Measurements from ENCODE around the gene DOCK11. TPM values are rescaled to one million over a fixed set of nuclear protein-coding genes. Genes with fewer than 3 reads are reported as not detected.
"Not testable (repeated sequence)": the region's sequence is repeated elsewhere in the genome, so short reads cannot be mapped to it uniquely, and the experiment has no call there.

DOCK11 gene
- polyA plus RNA-seq, 5 donors: 11.6 to 26.2 (median 17.7) TPM

DNA sequence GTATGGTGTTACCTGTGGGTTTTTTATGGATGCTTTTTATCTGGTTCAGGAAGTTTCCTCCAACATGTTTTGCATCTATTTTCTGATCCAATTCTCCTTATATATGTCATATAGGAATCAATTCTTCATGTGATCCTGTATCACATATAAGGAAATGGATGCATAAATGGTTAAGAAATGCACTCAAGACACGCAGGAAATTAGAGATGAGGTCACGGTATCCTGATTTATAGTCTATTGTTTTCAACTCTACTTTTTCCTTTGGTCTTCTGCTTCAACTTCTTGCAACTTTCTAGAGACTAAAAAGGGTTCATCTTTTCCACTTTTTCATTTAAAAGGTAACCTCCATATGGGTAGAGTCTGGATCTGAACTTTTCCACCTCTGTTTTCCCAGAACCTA, 198.2 kb downstream of the DOCK11 start:
- DNase-seq: no peak

DNA sequence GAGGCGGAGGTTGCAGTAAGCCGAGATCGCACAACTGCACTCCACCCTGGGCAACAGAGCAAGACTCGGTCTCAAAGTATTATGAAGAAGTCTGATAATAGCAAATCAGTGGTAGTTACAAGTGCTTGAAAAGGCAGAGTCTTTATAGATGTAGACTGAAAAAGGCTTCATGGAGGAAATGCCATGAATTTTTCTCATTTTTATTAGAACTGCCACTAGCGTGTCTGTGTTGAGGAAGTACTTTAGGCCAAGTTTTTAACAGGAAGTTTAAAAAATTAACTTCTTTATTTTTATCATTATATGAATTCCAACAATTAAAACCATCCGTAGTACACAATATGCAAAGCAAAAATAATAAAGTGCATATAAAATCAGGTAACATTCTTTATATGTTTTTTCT, 199.0 kb downstream of the DOCK11 start:
- DNase-seq: no peak

DNA sequence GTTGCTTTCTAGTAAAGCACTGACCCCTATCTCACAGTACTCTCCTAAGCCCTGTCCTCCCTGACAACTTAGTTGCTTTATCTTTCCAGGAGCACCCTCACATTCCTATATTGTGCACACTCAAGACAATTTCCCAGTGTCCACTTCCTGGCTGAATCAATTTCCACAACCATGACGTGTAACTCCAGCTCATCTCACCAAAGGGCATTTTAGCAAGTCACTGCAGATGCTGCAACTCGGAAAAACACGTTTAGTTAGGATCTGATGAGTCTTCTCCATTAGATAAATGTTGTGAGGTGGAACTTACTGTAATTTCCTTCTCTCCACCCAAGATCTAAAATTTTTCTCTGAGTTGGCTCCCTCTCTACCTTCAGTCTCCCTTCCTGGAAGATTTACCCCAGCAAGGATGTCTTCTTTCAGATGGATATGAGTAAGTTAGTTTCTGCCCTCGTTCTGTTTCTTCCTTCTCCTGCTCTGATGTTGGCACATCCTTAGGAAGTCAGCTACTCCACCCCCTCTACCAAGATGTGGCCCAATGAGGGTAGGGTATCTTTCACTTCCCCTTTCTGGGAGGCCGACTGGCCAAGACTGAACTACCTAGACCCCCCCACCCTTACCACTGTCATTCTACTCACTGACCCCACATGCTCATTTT, 203.0 kb downstream of the DOCK11 start:
- DNase-seq: no peak

DNA sequence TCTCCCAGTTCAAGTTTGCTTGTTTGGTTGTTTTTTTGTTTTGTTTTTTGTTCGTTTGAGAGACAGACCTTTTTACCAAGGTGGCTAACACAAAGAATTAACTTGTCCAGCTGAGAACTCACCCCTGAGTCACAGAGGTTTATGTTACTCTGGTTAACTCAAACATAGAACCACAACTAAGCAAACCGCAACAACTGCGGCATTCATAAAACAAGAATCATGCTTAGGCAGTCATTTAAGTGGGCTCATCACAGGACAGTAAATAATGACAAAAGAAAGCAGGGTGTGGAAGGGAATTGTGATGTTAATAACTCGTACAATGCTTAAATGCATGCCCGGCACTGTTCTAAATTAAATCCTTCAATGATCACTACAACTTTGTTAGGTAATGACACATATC, 207.1 kb downstream of the DOCK11 start:
- no peak for DNase-seq

DNA sequence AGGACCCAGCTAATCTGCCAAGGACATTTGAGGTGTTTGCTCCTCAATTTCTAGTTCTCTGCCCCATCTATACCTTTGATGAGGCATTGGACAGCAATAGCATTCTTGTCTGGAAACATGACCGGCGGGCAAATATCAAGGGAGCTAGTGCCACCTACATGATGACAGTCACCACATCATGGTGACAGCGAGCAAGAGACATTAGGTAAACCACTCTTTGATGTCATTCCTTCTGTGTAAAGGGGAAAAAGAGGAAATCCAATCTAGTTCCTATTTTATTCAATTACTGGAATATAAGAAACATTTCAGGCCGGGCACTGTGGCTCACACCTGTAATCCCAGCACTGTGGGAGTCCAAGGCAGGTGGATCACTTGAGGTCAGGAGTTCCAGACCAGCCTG, 211.1 kb downstream of the DOCK11 start:
- no peak for DNase-seq

DNA sequence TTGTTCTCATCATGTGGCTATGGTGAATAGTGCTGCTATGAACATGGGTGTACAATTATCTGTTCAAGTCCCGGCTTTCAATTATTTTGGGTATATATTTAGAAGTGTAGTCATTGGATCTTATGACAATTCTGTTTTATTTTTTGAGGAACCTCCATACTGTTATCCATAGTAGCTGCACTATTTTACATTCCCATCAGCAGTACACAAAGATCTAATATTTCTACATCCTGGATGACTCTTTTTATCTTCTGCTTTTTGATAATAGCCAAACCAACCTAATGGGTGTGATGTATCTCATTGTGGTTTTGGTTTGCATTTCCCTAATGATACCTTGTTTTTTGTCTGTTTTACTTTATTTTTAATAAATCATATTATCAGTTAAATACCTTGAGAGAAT, 218.9 kb downstream of the DOCK11 start:
- no peak for DNase-seq

DNA sequence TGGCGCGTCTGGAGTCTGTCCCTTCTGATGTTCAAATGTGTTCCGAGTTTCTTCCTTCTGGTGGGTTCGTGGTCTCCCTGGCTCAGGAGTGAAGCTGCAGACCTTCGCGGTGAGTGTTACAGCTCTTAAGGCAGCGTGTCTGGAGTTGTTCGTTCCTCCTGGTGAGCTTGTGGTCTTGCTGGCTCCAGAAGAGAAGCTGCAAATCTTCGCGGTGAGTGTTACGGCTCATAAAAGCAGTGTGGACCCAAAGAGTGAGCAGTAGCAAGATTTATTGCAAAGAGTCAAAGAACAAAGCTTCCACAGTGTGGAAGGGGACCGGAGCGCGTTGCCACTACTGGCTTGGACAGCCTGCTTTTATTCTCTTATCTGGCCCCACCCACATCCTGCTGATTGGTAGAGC, 220.3 kb downstream of the DOCK11 start:
- not testable (repeated sequence) for DNase-seq

DNA sequence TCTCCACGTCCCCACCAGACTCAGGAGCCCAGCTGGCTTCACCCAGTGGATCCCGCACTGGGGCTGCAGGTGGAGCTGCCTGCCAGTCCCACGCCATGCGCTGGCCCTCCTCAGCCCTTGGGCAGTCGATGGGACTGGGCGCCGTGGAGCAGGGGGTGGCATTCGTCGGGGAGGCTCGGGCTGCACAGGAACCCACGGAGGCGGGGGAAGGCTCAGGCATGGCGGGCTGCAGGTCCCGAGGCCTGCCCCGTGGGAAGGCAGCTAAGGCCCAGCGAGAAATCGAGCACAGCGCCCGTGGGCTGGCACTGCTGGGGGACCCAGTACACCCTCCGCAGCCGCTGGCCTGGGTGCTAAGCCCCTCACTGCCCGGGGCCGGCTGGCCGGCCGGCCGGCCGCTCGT, 221.2 kb downstream of the DOCK11 start:
- not testable (repeated sequence) for DNase-seq

DNA sequence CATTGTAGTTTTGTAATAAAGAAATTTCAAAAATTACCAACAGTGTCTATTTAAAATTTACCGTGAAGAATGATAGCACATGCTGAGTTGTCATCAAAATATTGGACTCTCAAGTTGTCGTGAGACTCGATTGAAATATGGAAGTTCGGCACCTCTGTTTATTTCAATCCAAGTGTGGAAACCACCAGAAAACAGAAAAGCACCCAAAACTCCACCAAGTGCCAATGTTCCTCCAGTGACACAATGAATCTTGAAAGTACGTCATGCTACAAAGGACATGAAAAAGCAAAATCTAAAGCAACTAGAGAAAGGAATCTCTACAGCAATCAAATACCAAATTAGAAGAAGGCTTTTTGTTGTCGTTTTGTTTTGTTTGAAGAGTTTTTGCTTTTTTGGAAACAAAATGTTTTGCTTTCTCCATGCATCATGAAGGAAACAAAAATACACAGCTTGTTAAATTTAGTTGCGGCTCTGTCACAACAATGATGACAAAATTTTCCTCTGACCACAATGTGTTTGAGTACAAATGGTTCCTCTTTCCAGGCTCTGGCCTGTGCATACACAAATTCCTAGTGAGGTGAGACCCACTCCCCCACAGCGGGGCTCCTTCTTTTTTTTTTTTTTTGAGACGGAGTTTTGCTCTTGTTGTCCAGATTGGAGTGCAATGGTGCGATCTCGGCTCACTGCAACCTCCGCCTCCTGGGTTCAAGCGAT, 222.2 kb downstream of the DOCK11 start:
- no peak for DNase-seq

DNA sequence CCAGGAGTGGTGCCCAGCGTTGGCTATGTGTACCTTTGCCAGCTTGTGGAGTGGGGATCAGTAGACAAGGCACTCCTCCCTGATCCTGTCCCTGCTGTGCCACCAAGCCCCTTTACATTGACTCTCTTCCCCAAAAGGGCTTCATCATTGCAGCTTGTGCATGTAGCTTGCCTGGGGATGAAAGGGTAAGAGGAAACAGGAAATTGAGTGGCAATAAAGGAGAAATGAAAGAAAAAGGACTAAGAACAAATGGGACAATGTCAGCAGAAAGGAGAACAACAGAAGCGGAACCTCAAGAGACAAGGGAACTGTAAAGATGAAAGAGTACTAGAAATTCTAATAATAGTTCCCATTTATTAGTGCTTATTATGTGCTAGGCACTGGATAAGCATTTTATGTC, 223.1 kb downstream of the DOCK11 start:
- no peak for DNase-seq

DNA sequence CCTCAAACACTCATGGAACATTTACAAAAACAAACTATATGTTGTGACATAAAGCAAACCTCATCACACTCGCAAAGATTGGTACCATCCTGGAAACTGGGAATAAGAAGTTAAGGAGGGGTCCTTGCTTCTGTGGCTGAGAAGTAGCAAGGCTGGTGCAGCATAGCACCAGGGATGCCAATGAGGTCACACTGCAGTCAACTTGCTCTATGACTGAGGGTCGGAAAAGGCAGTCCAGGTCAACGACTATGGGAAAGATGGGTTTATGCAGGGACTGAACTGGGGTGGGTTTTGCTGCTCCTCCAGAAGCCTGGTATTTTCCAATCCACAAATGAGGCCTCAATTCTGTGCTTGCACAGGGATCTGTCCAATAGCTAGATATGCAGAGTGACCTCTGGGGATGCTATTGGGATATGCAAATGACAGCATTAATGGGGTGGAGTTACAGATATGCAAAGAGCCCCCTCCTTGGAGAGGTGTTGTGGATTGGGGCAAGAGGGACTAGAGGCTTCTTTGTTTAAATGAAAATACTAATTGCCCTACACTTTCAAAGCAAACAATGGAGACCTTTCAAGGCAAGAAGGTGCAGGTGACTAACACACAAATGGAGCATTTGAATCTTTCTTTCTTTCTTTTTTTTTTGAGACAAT, 224.6 kb downstream of the DOCK11 start:
- no peak for DNase-seq

DNA sequence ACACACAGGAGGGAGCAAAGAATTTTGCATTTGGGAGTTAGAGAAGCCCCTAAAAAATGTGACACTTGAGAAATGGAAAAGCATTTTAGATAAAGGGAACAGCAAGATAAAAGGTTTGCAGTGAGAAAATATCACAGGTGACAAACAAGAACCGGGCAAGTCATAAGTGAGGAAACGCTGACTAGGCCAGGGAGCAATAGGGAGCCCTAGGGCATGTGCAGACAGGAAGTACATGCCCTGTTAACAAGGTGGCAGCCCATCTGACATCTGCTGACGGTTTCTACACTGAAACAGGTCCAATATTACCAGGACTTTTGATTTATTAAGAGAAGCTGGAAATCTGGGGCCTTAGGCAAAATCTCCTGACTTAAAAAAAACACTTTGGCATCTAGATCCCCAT, 227.8 kb downstream of the DOCK11 start:
- DNase-seq: no peak

DNA sequence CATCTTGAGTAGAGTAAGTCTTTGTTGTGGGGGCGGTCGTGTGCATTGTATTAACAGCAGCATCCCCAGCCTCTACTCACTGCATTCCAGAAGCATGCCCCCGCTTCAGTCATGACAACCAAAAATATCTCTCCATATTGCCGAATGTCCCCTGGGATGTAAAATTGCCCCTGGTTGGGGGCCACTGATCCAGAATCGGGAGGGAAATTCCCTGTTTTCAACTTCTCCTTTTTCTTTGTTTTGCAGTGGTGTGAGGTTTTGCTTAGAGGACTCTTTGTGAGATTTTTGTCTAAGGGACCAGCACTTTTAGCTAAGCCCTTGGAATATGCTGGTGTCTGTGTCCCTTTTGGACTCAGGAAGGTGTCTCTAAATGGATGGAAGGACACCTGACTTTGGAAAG, 228.8 kb downstream of the DOCK11 start:
- DNase-seq: no peak

DNA sequence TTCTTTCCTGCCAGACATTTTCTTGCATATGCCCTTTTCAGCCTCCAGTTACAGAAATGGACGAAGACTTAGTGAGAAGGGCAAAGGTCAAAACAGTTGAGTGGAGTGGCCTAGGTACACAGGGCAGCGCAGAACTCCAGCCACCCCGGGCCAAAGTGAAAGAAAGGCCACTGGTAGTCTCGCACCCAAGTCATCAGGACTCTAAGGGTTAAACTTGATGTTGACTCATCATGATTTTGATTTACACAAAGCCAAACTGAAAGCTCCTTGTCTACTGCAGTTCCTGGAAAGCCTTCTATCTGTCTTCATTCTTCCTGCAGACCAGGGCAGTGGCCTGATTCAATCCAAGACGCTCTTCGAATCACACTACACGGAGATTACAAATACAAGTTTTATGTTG, 229.2 kb downstream of the DOCK11 start:
- no peak for DNase-seq

DNA sequence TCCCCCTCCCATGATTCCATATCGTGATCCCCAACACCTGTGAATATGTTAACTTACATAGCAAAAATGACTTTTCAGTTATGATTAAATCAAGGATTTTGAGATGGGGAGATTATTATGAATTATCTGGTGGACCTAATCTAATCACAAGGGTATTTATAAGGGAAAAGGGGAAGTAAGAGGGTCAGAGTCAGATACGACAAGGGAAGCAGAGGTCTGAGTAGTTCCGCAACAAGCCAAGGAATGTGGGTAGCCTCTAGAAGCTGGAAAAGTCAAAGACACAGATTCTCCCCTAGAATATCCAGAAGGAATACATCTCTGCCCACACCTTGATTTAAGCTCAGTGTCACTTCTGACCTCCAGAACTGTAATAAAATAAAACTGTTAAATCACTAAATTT, 230.8 kb downstream of the DOCK11 start:
- no peak for DNase-seq

DNA sequence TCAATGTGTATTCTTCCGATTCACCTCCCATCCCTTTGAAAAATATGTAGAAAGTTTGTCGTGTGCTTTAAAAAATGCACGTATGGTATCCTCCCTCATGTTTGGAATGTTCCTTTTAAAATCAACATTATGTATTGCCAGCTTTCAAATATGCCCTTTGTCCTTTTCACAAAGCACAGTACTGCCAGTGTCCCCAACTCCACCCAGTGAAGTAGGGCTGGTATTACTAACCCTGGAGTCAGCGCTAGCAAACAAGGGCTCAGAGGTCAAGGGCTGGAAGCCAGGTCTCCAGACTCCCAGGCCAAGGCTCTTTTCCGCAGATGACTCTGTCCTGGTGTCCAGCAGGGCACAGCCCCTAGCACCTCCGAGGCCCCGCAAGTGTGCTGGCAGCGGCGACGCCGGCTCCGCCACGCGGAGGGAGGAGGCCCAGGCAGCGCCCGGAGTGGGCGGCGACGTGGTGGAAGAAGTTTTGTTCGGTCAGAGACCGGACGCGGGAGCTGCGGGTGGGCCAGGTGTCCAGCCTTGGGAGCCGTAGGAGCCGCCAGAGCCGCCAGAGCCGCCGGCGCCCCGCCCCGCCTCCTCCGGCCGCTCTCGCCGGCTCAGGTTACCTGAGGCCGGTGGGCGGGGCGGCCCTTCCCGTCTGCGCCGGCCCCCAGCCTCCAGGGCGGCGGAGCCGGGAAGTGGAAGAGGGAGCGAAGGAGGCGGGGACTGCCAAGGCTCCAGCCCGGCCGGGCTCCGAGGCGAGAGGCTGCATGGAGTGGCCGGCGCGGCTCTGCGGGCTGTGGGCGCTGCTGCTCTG, 231.5 kb downstream of the DOCK11 start, which contains the start of gene IL13RA1:
IL13RA1 (plus strand) TSS at position 720 of the 799 bp plus-strand sequence; CDS start at position 753, 33 bp downstream.
- peak; percentile 68 to 70 for DNase-seq

DNA sequence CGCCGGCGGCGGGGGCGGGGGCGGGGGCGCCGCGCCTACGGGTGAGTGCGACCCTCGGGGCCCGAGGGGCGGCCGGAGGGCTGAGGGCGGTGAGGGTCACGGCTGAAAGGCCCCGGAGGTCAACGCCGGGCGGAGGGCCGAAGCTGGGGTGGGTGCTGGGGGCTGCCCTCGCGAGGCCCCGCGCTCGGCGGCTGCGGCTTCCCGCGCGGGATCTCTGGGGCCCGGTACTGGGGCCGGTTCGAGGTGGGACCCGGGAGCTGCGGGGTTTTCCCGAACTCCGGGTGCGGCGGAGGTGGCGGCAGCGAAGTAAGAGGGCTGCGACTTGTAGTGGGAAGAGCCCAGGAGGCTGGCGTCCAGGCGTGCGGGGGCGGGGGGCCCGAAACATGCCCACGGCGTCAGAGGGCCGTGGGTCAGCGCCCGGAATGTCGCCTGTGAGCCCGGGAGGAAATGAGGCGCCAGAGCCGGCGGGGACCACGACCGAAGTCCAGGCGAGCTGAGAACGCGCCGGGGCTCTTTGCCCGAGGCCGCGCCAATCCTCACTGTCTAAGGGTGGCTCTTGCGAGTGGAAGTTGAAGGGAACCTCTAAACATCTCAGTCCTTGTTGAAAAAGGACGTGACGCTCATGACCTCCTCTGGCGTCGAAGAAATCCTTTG, 232.2 kb downstream of the DOCK11 start:
- DNase-seq: peak in 1 of 2 donors; percentile 31

DNA sequence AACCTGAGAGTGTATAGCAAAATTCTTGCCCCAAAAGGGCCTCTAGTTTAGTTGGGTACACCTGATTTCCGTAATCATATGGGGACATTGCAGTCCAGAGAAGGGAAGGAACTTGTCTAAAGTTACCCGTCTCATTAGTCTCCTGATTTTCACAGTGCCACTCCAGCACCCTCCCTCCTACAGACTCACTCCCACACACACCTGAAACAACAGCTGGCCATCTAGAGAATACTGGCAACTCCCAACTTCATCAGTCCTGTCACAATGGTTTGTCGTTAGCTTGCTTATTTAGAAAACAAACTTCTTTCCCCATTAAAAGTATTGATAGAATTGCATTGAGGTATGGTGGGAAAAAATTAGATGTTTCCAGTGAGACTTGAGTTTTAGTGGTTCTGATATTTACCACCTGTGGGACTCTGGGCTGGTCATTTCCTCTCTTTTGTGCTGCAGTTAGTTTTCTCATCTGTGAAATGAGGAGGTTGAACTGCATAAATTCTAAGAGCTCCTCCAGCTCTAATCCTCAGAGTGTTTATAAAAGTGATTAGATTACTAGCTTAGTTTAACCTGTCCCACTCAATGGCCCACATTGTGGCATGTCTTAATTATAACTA, 233.5 kb downstream of the DOCK11 start:
- no peak for DNase-seq

DNA sequence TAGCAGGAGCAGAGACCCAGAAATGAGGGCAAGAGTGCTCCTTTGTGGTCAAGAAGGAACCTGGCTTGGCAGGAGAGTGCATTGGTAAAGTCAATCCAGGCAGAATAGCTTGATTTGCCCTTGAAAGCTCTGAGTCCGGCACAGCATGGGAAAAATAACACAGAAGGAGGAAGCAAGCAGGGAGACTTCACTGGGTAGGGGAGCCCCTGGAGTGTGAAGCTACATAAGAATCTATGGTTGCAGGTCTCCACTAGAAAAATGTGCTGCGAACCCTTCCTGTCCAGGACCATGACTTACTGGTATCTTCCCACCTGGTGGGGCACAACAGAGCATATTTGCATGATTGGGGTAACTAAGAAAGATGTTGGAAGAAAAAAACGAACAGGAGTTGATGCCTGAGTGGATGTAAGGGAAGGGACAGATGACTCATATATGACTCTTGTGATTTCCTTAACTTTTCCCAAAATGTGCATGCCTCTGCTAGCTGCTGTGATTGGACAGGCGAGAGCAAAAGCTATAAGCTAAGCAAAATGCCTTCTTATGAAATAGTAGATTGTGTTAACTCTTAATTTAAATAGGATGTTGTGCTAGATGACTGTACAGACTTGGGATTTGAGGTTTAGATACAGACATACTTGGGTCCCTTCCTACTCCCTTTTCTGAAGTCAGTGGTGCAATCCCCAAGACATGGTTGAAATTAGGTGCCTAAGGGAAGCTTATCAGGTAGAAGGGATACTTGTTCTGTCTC, 235.1 kb downstream of the DOCK11 start:
- DNase-seq: no peak

DNA sequence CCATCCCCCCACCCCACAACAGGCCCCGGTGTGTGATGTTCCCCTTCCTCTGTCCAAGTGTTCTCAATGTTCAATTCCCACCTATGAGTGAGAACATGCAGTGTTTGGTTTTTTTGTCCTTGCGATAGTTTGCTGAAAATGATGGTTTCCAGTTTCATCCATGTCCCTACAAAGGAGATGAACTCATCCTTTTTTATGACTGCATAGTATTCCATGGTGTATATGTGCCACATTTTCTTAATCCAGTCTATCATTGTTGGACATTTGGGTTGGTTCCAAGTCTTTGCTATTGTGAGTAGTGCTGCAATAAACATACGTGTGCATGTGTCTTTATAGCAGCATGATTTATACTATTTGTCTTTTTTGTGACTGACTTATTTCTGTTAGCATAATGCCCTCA, 236.9 kb downstream of the DOCK11 start:
- not testable (repeated sequence) for DNase-seq
